Activated naive CD4-positive, alpha-beta T cell treated with anti-CD3 and anti-CD28 coated beads, Interleukin-2, amount 10 ng/mL, durations not matched to agents 7 days and 5 days (primary cell): Measurements from ENCODE around the gene NCK2.

Experiments
- CTCF ChIA-PET: fragments of 350-600 bp; sonication (Branson Sonifier 250); formaldehyde crosslinking; loops from one replicate; lab custom pipeline; 2021; ENCODE audit warnings: antibody characterized with exemption; lab: Charles Lee
- DNase-seq: peaks from one replicate; pipeline ENCODE4 v3.0.0-alpha.2; 2020
- H3K27ac Mint-ChIP-seq: one replicate; pipeline ENCODE4 v1.8.0; 2021; ENCODE audit warnings: mild to moderate bottlenecking, moderate library complexity, mixed read lengths
- H3K27me3 Mint-ChIP-seq: one replicate; pipeline ENCODE4 v1.8.0; 2021; ENCODE audit warnings: mild to moderate bottlenecking, mixed read lengths
- H3K36me3 Mint-ChIP-seq: one replicate; pipeline ENCODE4 v1.8.0; 2021; ENCODE audit warnings: mixed read lengths
- H3K4me1 Mint-ChIP-seq: one replicate; pipeline ENCODE4 v1.8.0; 2021; ENCODE audit warnings: mixed read lengths
- H3K4me3 Mint-ChIP-seq: one replicate; pipeline ENCODE4 v1.8.0; 2021; ENCODE audit warnings: mild to moderate bottlenecking, moderate library complexity, mixed read lengths
- H3K9me3 Mint-ChIP-seq: one replicate; pipeline ENCODE4 v1.8.0; 2021; ENCODE audit warnings: mixed read lengths

NCK2 gene

DNA sequence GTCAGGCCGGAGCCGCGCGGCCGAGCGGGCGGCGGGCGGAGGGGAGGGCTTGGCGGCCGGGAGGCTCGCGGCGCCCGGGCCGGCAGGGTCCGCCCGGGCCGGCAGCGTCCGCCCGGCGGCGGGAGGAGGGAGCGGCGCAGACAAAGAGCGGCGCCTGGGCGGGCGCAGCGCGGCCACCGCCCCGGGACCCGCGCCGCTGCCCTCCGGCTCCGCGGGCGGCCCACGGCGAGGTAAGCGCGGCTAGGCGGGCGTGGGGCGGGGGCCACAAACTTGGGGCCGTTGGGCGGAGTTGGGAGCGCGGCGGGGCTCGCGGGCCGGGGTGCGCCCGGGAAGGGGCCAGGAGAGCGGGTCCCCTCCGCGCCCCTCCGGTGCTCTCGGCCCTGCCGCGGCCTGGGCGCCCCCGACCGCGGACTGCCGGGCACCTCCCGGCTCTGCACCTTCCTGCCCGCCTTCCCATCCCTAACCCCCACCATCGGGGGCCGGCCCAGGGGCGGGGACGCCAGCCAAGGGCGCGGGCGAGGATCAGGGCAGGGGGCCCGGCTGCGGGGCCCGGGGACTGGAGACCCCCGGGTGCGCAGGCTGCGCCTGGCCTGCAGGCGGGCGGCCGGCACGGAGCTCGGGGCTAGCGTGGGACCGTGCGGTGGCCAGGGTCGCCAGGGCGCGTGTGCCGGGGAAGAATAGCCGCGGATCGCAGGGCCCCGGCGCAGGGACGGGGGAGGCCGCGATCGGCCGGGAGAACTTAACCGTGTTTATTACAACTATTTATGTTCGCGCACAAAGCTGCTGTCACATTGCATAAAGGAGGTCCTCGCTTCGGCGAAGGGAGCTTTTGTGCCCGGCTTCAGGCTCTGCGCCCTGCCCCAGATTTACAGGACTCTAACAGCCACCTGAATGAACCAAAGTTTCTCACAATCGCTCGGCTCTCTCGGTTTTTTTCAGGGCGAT is at the start of gene NCK2:
Gene NCK2 (plus strand): TSS at position 4 of the 945 bp plus-strand sequence. CDS start 110,152 bp downstream, outside the sequence.
- H3K27me3 Mint-ChIP-seq: no peaks in the 10 kb centered on the region
- CTCF ChIA-PET: interaction anchor here (0.7 to 1.1 kb wide), 5 partner anchors 9 to 169 kb away, joined by 3 to 5 read pairs (median 3); no protein-coding TSS in a partner anchor
- peak; percentile 46 for DNase-seq
- peaks cover 46% of the 10 kb centered on the region for H3K36me3 Mint-ChIP-seq
- no peaks in the 10 kb centered on the region for H3K9me3 Mint-ChIP-seq
- H3K4me3 Mint-ChIP-seq: peak within 1 kb of the TSS; percentile 82
- peak within 1 kb of the TSS; percentile 95 for H3K27ac Mint-ChIP-seq
- H3K4me1 Mint-ChIP-seq: peaks cover 76% of the 10 kb centered on the region

GRCh38 chr2:105697781-105698449 is 46.8 kb upstream of the NCK2 start:
- H3K9me3 Mint-ChIP-seq: no peaks in the 10 kb centered on the region
- H3K27me3 Mint-ChIP-seq: peaks cover 31% of the 10 kb centered on the region
- CTCF ChIA-PET: no interaction called here
- H3K4me1 Mint-ChIP-seq: no peaks in the 10 kb centered on the region
- no peak for DNase-seq
- no peak overlapping the region for H3K27ac Mint-ChIP-seq
- no peaks in the 10 kb centered on the region for H3K36me3 Mint-ChIP-seq
- H3K4me3 Mint-ChIP-seq: no peak overlapping the region

DNA sequence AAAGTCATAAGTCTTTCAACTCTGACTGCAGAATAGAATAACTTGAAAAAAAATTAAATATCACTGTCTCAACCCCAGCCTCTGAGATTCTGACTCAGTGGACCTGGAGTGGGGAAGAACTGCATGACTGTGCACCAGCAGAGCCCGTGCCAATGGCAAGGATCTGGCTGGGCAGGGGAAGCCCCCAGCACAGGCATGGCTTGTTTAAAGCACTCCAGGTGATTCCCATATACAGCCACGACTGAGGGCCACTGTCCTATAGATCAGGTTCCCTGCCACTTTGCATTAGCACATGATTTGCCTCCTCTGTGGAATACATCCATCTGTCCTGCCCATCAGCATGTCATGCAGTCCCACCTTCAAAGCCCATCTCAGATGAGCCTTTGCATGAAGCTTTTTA is 45.9 kb upstream of the NCK2 start:
- DNase-seq: no peak
- H3K27me3 Mint-ChIP-seq: peaks cover 27% of the 10 kb centered on the region
- no peak overlapping the region for H3K27ac Mint-ChIP-seq
- no peaks in the 10 kb centered on the region for H3K36me3 Mint-ChIP-seq
- no peaks in the 10 kb centered on the region for H3K9me3 Mint-ChIP-seq
- no peaks in the 10 kb centered on the region for H3K4me1 Mint-ChIP-seq
- no peak overlapping the region for H3K4me3 Mint-ChIP-seq
- CTCF ChIA-PET: no interaction called here

- DNase-seq: no peak
- no peak overlapping the region for H3K4me3 Mint-ChIP-seq
- no peaks in the 10 kb centered on the region for H3K9me3 Mint-ChIP-seq
- no peak overlapping the region for H3K27ac Mint-ChIP-seq
- peaks cover 20% of the 10 kb centered on the region for H3K27me3 Mint-ChIP-seq
- CTCF ChIA-PET: no interaction called here
- no peaks in the 10 kb centered on the region for H3K4me1 Mint-ChIP-seq
- H3K36me3 Mint-ChIP-seq: no peaks in the 10 kb centered on the region
Measured at GRCh38 chr2:105701042-105701441, 43.7 kb upstream of the NCK2 start.

- H3K4me3 Mint-ChIP-seq: no peak overlapping the region
- H3K27me3 Mint-ChIP-seq: peaks cover 10% of the 10 kb centered on the region
- H3K36me3 Mint-ChIP-seq: no peaks in the 10 kb centered on the region
- H3K27ac Mint-ChIP-seq: no peak overlapping the region
- H3K9me3 Mint-ChIP-seq: no peaks in the 10 kb centered on the region
- CTCF ChIA-PET: no interaction called here
- H3K4me1 Mint-ChIP-seq: no peaks in the 10 kb centered on the region
- no peak for DNase-seq
Measured at GRCh38 chr2:105708697-105709096, 36.0 kb upstream of the NCK2 start.

DNA sequence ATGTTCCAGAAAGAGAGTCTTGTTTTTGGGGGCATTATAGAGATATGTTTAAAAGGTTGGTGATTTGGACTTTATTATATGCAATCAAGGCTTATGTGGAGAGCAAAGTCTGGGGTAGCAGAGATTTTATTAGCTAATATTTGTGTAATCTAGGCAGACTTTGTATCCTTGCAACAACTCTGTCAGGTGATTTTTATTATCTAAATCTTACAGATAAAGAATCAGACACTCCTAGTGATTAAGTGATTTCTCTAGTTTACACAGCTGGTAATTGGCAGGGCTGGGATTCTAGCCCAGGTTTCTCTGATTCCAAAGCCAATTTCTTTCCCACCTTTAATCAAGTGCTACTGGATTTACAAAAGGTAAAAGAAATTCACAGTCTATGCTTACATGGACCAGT is 33.3 kb upstream of the NCK2 start:
- Mint-ChIP-seq H3K27me3 (peaks cover 26% of the 10 kb centered on the region), H3K9me3 (no peaks in the 10 kb centered on the region), H3K4me3 (no peak overlapping the region), H3K27ac (no peak overlapping the region), H3K4me1 (no peaks in the 10 kb centered on the region), H3K36me3 (no peaks in the 10 kb centered on the region)
- CTCF ChIA-PET: interaction anchor here (1.6 kb wide), 1 partner anchor 8 kb away, joined by 5 read pairs; no protein-coding TSS in a partner anchor
- no peak for DNase-seq

- H3K4me3 Mint-ChIP-seq: no peak overlapping the region
Measured at GRCh38 chr2:105712166-105712915, 32.4 kb upstream of the NCK2 start.

GRCh38 chr2:105712981-105713596 is 31.6 kb upstream of the NCK2 start:
- no peak for DNase-seq
- no peak overlapping the region for H3K4me3 Mint-ChIP-seq
- H3K36me3 Mint-ChIP-seq: no peaks in the 10 kb centered on the region
- CTCF ChIA-PET: no interaction called here
- peaks cover 3% of the 10 kb centered on the region for H3K4me1 Mint-ChIP-seq
- H3K27ac Mint-ChIP-seq: no peak overlapping the region
- no peaks in the 10 kb centered on the region for H3K9me3 Mint-ChIP-seq
- peaks cover 28% of the 10 kb centered on the region for H3K27me3 Mint-ChIP-seq

More at GRCh38 chr2:105712166-105712915, 32.4 kb upstream of the NCK2 start:
- CTCF ChIA-PET: no interaction called here
- Mint-ChIP-seq H3K36me3 (no peaks in the 10 kb centered on the region), H3K27me3 (peaks cover 27% of the 10 kb centered on the region), H3K27ac (no peak overlapping the region), H3K9me3 (no peaks in the 10 kb centered on the region), H3K4me1 (peaks cover 3% of the 10 kb centered on the region)
- DNase-seq: no peak

GRCh38 chr2:105714141-105714540 is 30.6 kb upstream of the NCK2 start:
- Mint-ChIP-seq H3K27ac (no peak overlapping the region), H3K4me1 (peaks cover 3% of the 10 kb centered on the region), H3K9me3 (no peaks in the 10 kb centered on the region), H3K27me3 (peaks cover 29% of the 10 kb centered on the region), H3K4me3 (no peak overlapping the region), H3K36me3 (no peaks in the 10 kb centered on the region)
- CTCF ChIA-PET: no interaction called here
- no peak for DNase-seq

DNA sequence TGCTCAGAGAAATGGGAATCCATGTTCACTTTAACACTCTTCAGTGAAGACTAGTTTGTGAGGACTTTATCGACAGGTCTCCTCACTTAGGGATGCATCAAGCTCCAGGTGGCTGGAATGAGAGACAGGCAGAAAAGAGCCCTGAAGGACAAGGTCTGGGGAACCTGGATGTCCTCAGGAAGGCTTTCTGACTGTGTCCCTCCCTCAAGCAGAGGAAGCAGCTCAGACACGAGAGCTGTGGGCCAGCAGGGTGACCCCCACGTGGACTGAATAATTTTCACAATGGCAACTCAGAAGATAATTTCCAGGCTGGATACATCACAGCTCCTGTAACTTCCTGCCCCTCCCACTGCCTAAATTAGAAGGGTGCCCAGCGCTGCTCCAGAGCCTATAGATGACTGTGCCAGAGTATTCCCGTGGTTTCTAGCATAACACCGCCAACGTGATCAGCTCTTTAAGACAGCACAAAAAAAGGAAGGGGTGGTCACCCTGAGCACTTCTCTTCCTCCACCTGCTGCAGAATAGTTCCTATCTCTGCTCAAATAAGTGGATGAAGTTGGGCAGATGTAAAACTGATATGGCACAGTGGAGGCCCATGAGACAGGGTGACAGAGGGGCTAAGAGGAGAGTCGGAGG is 25.7 kb upstream of the NCK2 start:
- peaks cover 45% of the 10 kb centered on the region for H3K27me3 Mint-ChIP-seq
- peaks cover 12% of the 10 kb centered on the region for H3K4me1 Mint-ChIP-seq
- CTCF ChIA-PET: interaction anchor here (1.6 kb wide), 1 partner anchor 9 kb away, joined by 5 read pairs; no protein-coding TSS in a partner anchor
- H3K4me3 Mint-ChIP-seq: no peak overlapping the region
- H3K9me3 Mint-ChIP-seq: no peaks in the 10 kb centered on the region
- H3K36me3 Mint-ChIP-seq: no peaks in the 10 kb centered on the region
- DNase-seq: no peak
- no peak overlapping the region for H3K27ac Mint-ChIP-seq

DNA sequence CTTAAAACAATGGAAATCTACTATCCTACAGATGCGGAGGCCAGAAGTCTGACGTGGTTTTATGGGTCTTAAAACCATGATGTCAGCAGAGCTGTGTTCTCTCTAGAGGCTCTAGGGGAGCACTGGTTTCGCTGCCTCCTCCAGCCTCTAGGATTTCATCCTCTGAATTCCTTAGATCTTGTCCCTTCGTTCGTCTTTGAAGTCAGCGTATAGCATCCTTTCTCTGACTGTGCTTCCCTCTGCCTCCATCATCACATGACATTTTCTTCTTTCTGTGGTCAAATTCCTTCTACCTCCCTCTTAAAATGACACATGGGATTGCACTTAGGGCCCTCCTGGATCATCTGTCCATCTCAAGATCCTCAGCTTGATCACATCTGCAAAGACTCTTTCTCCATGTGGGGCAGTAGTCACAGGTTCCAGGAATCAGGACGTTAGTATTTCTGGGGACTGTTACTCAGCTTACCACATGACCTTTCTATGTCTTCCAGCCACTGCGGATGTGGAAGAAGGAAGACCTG is 22.7 kb upstream of the NCK2 start:
- peaks cover 4% of the 10 kb centered on the region for H3K36me3 Mint-ChIP-seq
- CTCF ChIA-PET: no interaction called here

GRCh38 chr2:105722726-105723297 is 21.9 kb upstream of the NCK2 start:
- H3K4me1 Mint-ChIP-seq: peaks cover 10% of the 10 kb centered on the region
- DNase-seq: no peak
- peaks cover 26% of the 10 kb centered on the region for H3K27me3 Mint-ChIP-seq
- no peak overlapping the region for H3K4me3 Mint-ChIP-seq
- CTCF ChIA-PET: no interaction called here
- no peak overlapping the region for H3K27ac Mint-ChIP-seq
- peaks cover 13% of the 10 kb centered on the region for H3K9me3 Mint-ChIP-seq
- peaks cover 4% of the 10 kb centered on the region for H3K36me3 Mint-ChIP-seq

More for the DNA sequence above, 22.7 kb upstream of the NCK2 start:
- H3K27ac Mint-ChIP-seq: no peak overlapping the region
- H3K27me3 Mint-ChIP-seq: peaks cover 32% of the 10 kb centered on the region
- H3K4me1 Mint-ChIP-seq: peaks cover 12% of the 10 kb centered on the region
- no peak overlapping the region for H3K4me3 Mint-ChIP-seq
- DNase-seq: no peak
- peaks cover 8% of the 10 kb centered on the region for H3K9me3 Mint-ChIP-seq

DNA sequence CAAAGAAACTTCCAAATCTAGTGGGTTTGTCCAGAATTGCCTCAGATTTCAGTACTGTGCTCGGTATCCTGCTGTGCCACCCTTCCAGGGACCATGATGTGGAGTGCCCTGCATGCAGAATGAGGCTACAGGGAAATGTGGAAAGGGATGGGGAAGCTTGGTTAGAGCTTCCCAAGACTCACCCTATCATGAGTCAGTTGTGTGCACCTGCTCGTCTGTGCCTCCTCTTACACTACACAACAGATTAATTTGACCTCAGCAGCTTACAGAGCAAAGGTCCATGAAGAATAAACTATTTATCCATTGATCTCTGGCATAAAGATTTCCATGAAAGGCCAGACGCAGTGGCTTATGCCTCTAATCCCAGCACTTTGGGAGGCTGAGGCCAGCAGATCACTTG is 21.3 kb upstream of the NCK2 start:
- Mint-ChIP-seq H3K4me1 (peaks cover 10% of the 10 kb centered on the region), H3K36me3 (peaks cover 4% of the 10 kb centered on the region), H3K27ac (no peak overlapping the region), H3K9me3 (peaks cover 13% of the 10 kb centered on the region), H3K27me3 (peaks cover 29% of the 10 kb centered on the region), H3K4me3 (no peak overlapping the region)
- no peak for DNase-seq
- CTCF ChIA-PET: no interaction called here
